Progenitor cell of endocrine pancreas (in vitro differentiated cells): ENCODE results near the gene BCAS2. TPM values are rescaled to one million over a fixed set of nuclear protein-coding genes. Genes with fewer than 3 reads are reported as not detected.

Experiments
- DNase-seq: peaks from one replicate; pipeline ENCODE4 v3.0.0; 2021; ENCODE audit warnings: low spot score; ENCODE audit not compliant: unreplicated experiment
- H3K27ac Mint-ChIP-seq: 2 replicates; pipeline ENCODE4 v1.8.0; 2021; ENCODE audit warnings: mild to moderate bottlenecking, moderate library complexity, mixed read lengths
- H3K27me3 Mint-ChIP-seq: 2 replicates; pipeline ENCODE4 v1.8.0; 2021; ENCODE audit warnings: mixed read lengths
- H3K36me3 Mint-ChIP-seq: 2 replicates; pipeline ENCODE4 v1.8.0; 2022; ENCODE audit warnings: mixed read lengths; ENCODE audit not compliant: insufficient read depth
- H3K4me1 Mint-ChIP-seq: 2 replicates; pipeline ENCODE4 v1.8.0; 2021; ENCODE audit warnings: low read depth, mixed read lengths
- H3K4me3 Mint-ChIP-seq: 2 replicates; pipeline ENCODE4 v1.8.0; 2021; ENCODE audit warnings: low read depth, mild to moderate bottlenecking, moderate library complexity, mixed read lengths
- H3K9me3 Mint-ChIP-seq: 2 replicates; pipeline ENCODE4 v1.8.0; 2021; ENCODE audit warnings: low read depth, mixed read lengths
- CTCF ChIP-seq: fragments of 200-600 bp; sonication (generic); IDR thresholded peaks from one replicate; pipeline ENCODE4 v1.5.0; 2021; ENCODE audit warnings: antibody characterized with exemption, mild to moderate bottlenecking; ENCODE audit not compliant: unreplicated experiment
- total RNA-seq: library from RNA; stranded (reverse); gene quantifications from 2 replicates; pipeline ENCODE4 v1.2.1, GENCODE V29; 2021

The BCAS2 gene
- total RNA-seq, 1 donor from 2014 or later: 58.5 TPM

GRCh38 chr1:114550336-114550735 lies 31.1 kb downstream of the BCAS2 start:
- H3K27me3 Mint-ChIP-seq: no peaks in the 10 kb centered on the region
- no peaks in the 10 kb centered on the region for H3K9me3 Mint-ChIP-seq
- DNase-seq: no peak
- TF ChIP-seq CTCF: no peak
- H3K4me3 Mint-ChIP-seq: no peak overlapping the region
- no peaks in the 10 kb centered on the region for H3K4me1 Mint-ChIP-seq
- H3K27ac Mint-ChIP-seq: no peak overlapping the region
- no peaks in the 10 kb centered on the region for H3K36me3 Mint-ChIP-seq

- no peaks in the 10 kb centered on the region for H3K27me3 Mint-ChIP-seq
- H3K4me1 Mint-ChIP-seq: no peaks in the 10 kb centered on the region
- TF ChIP-seq CTCF: no peak
- no peaks in the 10 kb centered on the region for H3K9me3 Mint-ChIP-seq
- H3K36me3 Mint-ChIP-seq: no peaks in the 10 kb centered on the region
- no peak overlapping the region for H3K4me3 Mint-ChIP-seq
- DNase-seq: no peak
- H3K27ac Mint-ChIP-seq: no peak overlapping the region
These were observed 32.3 kb downstream of the BCAS2 start for GRCh38 chr1:114549137-114549536.

- no peak for TF ChIP-seq CTCF
- no peaks in the 10 kb centered on the region for H3K36me3 Mint-ChIP-seq
These were observed 34.3 kb downstream of the BCAS2 start for GRCh38 chr1:114547076-114547475.

GRCh38 chr1:114545796-114546195 lies 35.6 kb downstream of the BCAS2 start:
- Mint-ChIP-seq H3K9me3 (no peaks in the 10 kb centered on the region), H3K4me1 (peaks cover under 1% of the 10 kb centered on the region), H3K36me3 (no peaks in the 10 kb centered on the region), H3K27me3 (no peaks in the 10 kb centered on the region), H3K27ac (no peak overlapping the region), H3K4me3 (no peak overlapping the region)
- no peak for DNase-seq
- TF ChIP-seq CTCF: no peak

More at GRCh38 chr1:114547076-114547475, 34.3 kb downstream of the BCAS2 start:
- Mint-ChIP-seq H3K4me3 (no peak overlapping the region), H3K4me1 (no peaks in the 10 kb centered on the region), H3K27ac (no peak overlapping the region), H3K9me3 (no peaks in the 10 kb centered on the region), H3K27me3 (no peaks in the 10 kb centered on the region)
- DNase-seq: no peak

- DNase-seq: no peak
- no peak for TF ChIP-seq CTCF
- H3K4me3 Mint-ChIP-seq: no peak overlapping the region
- H3K27ac Mint-ChIP-seq: no peak overlapping the region
- peaks cover 5% of the 10 kb centered on the region for H3K4me1 Mint-ChIP-seq
- no peaks in the 10 kb centered on the region for H3K27me3 Mint-ChIP-seq
- no peaks in the 10 kb centered on the region for H3K36me3 Mint-ChIP-seq
- H3K9me3 Mint-ChIP-seq: no peaks in the 10 kb centered on the region
These were observed 36.1 kb downstream of the BCAS2 start for GRCh38 chr1:114545315-114545714.
